ENCODE results near the gene MMP14. TPM values are rescaled to one million over a fixed set of nuclear protein-coding genes. Genes with fewer than 3 reads are reported as not detected.

Gene MMP14
- total and polyA plus RNA-seq, 9 of the 15 experiments (the other 6 are each of a cell fraction or from before 2014, with no cell fraction given), result 0.36 to 5.8 (median 1.3) TPM; not detected in 2

GRCh38 chr14:22886500-22887259 lies 50.3 kb downstream of the MMP14 start (continued):
- TF ChIP-seq CTCF (IDR thresholded peaks at IDR 0.05 in 2 of 3, conservative IDR thresholded peaks at IDR 0.05 in 1 of 3; ENCODE audit: insufficient read depth in 2 of 3, low read depth in 1 of 3, low read length in 3 of 3) (peak in 2 of 3 experiments; percentile 36 to 41; a peak in 4 of 6 replicates), ZNF644 (tag; IDR thresholded peaks at IDR 0.05; ENCODE audit: low read depth) (no peak), DPF2 (IDR thresholded peaks at IDR 0.05) (no peak; the same call in 1 of the 2 replicates), SMAD4 (CRISPR knock-in tag; conservative IDR thresholded peaks at IDR 0.05) (0 out of 2 replicates have a peak, but pooled peaks have one; percentile 59), XRCC5 (IDR thresholded peaks at IDR 0.05; ENCODE audit: low read depth, low read length) (peak; percentile 27; the same call in 1 of the 2 replicates), RBM14 (IDR thresholded peaks at IDR 0.05; ENCODE audit: borderline replicate concordance, insufficient read depth, low read depth, low read length) (no peak), GABPB1 (CRISPR knock-in tag; IDR thresholded peaks at IDR 0.05) (0 out of 2 replicates have a peak, but pooled peaks have one; percentile 54), ZNF668 (CRISPR knock-in tag; IDR thresholded peaks at IDR 0.05) (no peak), DMBX1 (CRISPR knock-in tag; IDR thresholded peaks at IDR 0.05; ENCODE audit: borderline replicate concordance) (peak; percentile 43), NR3C1 (CRISPR knock-in tag; IDR thresholded peaks at IDR 0.05) (peak; percentile 86; the same call in 1 of the 2 replicates), HDAC1 (IDR thresholded peaks at IDR 0.05) (0 out of 4 replicates have a peak, but pooled peaks of 1 of the 2 experiments have one; percentile 23), EHMT2 (IDR thresholded peaks at IDR 0.05) (no peak), ZBTB11 (CRISPR knock-in tag; IDR thresholded peaks at IDR 0.05) (peak in 1 of 3 experiments; percentile 54; a peak in 2 of 6 replicates), TAF7 (tag; IDR thresholded peaks at IDR 0.05) (no peak; the same call in 1 of the 2 replicates), SMARCE1 (IDR thresholded peaks at IDR 0.05) (no peak), KDM5B (IDR thresholded peaks at IDR 0.05; ENCODE audit: insufficient replicate concordance, low read depth, low read length) (peak; percentile 90)
- TF ChIP-seq, protein P1, sequence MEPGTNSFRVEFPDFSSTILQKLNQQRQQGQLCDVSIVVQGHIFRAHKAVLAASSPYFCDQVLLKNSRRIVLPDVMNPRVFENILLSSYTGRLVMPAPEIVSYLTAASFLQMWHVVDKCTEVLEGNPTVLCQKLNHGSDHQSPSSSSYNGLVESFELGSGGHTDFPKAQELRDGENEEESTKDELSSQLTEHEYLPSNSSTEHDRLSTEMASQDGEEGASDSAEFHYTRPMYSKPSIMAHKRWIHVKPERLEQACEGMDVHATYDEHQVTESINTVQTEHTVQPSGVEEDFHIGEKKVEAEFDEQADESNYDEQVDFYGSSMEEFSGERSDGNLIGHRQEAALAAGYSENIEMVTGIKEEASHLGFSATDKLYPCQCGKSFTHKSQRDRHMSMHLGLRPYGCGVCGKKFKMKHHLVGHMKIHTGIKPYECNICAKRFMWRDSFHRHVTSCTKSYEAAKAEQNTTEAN (CRISPR knock-in tag; IDR thresholded peaks at IDR 0.05), result 0 out of 2 replicates have a peak, but pooled peaks have one; percentile 71
- TF ChIP-seq, protein P2, sequence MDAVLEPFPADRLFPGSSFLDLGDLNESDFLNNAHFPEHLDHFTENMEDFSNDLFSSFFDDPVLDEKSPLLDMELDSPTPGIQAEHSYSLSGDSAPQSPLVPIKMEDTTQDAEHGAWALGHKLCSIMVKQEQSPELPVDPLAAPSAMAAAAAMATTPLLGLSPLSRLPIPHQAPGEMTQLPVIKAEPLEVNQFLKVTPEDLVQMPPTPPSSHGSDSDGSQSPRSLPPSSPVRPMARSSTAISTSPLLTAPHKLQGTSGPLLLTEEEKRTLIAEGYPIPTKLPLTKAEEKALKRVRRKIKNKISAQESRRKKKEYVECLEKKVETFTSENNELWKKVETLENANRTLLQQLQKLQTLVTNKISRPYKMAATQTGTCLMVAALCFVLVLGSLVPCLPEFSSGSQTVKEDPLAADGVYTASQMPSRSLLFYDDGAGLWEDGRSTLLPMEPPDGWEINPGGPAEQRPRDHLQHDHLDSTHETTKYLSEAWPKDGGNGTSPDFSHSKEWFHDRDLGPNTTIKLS (IDR thresholded peaks at IDR 0.05; ENCODE audit: borderline replicate concordance, low read depth), result 0 out of 2 replicates have a peak, but pooled peaks have one; percentile 12

Measured in K562 (cell line).